ENCODE results near the gene LMF2.
"Not testable (repeated sequence)": the region's sequence is repeated elsewhere in the genome, so short reads cannot be mapped to it uniquely, and the experiment has no call there.

LMF2 gene, protein sequence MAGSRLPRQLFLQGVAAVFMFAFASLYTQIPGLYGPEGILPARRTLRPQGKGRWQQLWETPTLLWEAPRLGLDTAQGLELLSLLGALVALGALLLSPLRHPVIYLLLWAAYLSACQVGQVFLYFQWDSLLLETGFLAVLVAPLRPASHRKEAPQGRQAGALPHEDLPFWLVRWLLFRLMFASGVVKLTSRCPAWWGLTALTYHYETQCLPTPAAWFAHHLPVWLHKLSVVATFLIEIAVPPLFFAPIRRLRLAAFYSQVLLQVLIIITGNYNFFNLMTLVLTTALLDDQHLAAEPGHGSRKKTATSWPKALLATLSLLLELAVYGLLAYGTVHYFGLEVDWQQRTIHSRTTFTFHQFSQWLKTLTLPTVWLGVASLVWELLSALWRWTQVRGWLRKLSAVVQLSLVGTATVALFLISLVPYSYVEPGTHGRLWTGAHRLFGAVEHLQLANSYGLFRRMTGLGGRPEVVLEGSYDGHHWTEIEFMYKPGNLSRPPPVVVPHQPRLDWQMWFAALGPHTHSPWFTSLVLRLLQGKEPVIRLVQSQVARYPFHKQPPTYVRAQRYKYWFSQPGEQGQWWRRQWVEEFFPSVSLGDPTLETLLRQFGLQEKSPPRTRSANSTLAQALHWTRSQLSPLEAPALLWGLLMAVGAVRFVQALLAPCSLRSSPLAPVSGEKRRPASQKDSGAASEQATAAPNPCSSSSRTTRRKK

DNA sequence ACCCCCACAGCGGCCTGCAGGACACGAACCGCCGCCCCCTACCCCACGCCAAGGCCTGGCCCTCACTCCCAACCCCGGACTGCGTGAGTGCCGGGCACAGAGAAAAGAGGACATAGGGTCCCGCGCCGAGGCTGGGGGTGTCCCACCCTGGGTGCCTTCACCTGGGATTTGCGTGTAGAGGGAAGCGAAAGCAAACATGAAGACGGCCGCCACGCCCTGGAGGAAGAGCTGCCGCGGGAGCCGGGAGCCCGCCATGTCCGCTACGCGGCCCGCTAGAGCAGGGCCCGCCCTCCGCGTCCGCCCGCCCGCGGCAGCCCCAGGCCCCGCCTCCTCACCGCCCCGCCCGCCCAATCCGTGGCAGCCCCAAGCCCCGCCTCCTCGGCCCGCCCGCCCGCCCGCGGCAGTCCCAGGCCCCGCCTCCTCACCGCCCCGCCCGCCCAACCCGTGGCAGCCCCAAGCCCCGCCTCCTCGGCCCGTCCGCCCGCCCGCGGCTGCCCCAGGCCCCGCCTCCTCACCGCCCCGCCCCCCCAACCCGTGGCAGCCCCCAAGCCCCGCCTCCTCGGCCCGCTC is at the start of gene LMF2:
Gene LMF2 (minus strand): TSS at position 282 of the 570 bp plus-strand sequence. CDS start 27 bp downstream, at position 255.
- peak; percentile 91 for DNase-seq

GRCh38 chr22:50556703-50557102 is 49.2 kb upstream of the LMF2 start:
- DNase-seq = no peak

- DNase-seq = no peak
These were observed 45.8 kb upstream of the LMF2 start for GRCh38 chr22:50553310-50553709.

GRCh38 chr22:50551160-50551752 is 43.8 kb upstream of the LMF2 start:
- DNase-seq = no peak

DNA sequence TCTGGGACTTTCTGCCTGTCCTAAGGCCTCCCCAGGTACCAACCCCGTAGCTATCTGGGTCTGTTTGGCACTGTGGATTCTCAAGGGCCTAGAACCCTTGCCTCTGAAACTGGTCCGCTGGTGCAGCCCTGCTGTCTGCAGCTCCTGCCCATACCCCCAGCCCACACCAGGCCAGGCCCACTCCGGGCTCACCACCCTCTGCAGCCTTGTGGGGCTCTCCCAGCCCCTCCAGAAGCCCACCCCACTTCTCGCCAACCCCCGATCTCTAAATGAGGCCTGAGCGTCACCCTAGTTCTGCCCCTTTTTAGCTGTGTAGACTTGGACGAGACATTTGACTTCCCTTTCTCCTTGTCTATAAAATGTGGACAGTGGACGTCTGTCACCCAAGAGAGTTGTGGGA is 42.9 kb upstream of the LMF2 start:
- DNase-seq = no peak

DNA sequence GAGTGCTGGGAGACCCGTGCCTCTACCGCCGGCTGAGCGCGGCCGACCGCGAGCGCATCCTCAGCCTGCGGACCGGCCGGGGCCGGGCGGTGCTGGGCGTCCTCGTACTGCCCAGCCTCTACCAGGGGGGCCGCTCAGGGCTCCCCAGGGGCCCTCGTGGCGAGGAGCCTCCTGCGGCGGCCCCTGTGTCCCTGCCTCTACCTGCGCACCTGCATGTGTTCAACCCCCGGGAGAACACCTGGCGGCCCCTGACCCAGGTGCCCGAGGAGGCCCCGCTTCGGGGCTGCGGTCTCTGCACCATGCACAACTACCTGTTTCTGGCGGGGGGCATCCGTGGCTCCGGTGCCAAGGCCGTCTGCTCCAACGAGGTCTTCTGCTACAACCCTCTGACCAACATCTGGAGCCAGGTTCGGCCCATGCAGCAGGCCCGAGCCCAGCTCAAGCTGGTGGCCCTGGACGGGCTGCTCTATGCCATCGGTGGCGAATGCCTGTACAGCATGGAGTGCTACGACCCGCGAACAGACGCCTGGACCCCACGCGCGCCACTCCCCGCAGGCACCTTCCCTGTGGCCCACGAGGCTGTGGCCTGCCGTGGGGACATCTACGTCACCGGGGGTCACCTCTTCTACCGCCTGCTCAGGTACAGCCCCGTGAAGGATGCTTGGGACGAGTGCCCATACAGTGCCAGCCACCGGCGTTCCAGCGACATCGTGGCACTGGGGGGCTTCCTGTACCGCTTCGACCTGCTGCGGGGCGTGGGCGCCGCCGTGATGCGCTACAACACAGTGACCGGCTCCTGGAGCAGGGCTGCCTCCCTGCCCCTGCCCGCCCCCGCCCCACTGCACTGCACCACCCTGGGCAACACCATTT is 41.7 kb upstream of the LMF2 start:
- DNase-seq = no peak

GRCh38 chr22:50548040-50548920 is 40.8 kb upstream of the LMF2 start:
- no peak for DNase-seq

GRCh38 chr22:50547263-50547985 is 39.9 kb upstream of the LMF2 start:
- DNase-seq = no peak

- no peak for DNase-seq
These were observed 39.1 kb upstream of the LMF2 start for GRCh38 chr22:50546326-50547262.

DNA sequence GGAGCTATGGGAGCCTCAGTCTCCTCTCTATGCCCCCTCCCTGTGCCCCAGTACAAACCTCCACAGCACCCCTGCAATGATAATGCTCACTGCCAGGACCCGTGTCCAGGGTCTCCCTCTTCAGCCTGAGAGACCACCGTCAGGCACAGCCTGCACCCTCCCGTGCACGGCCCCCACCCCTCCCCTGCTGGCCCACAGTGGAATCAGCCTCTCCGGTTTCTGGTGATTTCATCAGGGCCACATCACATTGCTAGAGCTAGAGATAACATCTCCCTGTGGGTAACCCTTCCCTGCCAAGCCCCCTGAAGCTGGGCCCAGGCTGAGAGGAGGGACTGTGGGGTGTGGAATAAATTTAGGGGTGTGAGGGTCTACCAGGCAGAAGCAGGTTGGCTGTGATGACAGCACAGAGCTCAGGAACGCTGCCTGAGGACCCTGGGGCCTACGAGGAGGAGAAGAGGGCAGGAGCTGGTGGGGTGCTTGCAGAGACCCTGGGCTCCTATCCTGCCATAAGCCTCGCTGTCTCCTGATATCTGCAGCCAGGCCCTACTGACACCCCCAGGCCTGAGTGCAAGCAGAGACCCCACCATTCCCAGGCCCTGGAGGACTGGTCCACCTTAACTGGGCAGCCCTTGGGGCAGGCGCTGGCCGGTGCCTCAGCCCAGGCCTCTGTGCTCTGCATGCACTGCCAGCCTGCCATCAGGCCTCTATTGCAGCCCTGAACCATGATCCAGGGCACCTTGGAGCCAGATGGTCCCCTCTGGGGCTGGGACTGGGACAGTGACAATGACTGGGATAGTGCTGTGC is 38.2 kb upstream of the LMF2 start, which contains the start of gene KLHDC7B:
Gene KLHDC7B (plus strand): TSS at position 378 of the 804 bp plus-strand sequence. CDS start 345 bp downstream, at position 723.
- no peak for DNase-seq

DNA sequence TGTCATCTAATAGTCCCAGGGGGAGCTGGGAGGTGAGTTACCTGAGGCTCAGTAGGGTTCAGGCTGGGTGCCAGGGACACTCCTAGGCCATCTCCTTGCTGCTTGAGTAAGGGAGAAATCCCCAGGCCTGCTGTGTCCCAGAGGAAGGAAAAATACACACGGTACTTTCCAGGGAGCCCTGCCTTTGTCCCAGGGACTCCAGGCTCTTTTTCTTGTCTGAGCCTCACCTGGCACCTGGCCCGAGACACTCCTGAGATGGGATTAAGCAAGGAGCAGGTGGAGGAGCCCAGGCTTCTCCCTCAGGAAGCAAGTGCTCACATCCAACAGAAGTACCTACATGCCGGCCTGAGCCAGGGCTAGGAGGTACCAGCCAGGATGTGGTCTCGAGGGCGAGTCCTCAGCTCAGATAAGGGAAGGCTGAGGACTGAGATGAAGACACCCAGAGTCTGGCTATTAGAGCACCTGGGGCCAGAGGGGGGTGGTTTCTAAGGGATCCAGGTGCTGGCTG is 37.3 kb upstream of the LMF2 start:
- DNase-seq = no peak

DNA sequence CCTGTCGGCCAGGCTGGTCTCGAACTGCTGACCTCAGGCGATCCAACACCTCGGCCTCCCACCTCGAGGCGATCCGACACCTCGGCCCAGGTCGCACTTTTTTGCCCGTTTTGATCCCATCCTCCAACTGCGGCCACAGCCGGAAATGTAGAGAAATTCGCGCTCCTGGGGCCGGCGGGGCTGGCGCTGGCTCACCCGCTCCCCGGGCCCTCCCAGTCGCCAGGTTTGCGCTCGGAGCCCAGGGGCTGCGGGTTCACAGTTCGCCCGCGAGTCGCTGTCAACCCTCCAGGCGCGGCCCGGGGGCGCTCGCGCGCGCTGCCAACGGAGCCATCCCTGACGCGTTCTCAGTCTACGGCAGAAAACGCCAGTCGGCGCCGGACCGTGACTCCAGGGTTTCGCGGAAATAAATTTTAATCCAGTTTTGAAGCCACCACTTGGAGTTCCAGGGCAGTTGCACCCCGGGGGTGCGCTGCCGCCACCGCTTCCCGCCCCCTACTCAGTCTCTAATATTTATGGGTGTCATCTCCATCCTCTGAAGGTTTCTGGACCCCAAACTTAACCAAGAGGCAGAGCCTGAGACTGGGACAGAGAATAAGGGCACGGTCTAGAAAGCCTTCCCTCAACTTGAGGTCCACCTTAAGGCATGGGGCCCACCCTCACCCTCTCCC is 36.7 kb upstream of the LMF2 start:
- DNase-seq = peak; percentile 38

GRCh38 chr22:50542416-50542927 is 35.0 kb upstream of the LMF2 start:
- no peak for DNase-seq

- DNase-seq = not testable (repeated sequence)
These were observed 34.1 kb upstream of the LMF2 start for GRCh38 chr22:50541667-50542026.

GRCh38 chr22:50540381-50540780 is 32.9 kb upstream of the LMF2 start:
- no peak for DNase-seq

GRCh38 chr22:50537765-50538164 is 30.3 kb upstream of the LMF2 start:
- DNase-seq = no peak

GRCh38 chr22:50536226-50536625 is 28.7 kb upstream of the LMF2 start:
- DNase-seq = no peak

DNA sequence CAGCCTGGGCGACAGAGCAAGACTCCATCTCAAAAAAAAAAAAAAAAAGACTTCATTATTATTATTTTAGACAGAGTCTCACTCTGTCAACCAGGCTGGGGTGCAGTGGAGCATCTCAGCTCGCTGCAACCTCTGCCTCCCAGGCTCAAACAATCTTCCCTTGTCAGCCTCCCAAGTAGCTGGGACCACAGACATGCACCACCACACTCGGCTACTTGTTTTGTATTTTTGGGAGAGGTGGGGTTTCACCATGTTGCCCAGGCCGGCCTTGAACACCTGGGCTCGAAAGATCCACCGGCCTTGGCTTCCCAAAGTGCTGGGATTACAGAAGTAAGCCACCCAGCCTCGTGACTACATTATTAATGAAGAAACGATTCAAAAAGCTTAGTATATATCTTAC is 27.6 kb upstream of the LMF2 start:
- DNase-seq = no peak
